NAMALWA (cell line): ENCODE data around the gene TTLL7.

Experiments
- DNase-seq: peaks from one replicate; pipeline ENCODE4 v3.0.0-alpha.2; 2015; ENCODE audit warnings: low spot score

Gene TTLL7

DNA sequence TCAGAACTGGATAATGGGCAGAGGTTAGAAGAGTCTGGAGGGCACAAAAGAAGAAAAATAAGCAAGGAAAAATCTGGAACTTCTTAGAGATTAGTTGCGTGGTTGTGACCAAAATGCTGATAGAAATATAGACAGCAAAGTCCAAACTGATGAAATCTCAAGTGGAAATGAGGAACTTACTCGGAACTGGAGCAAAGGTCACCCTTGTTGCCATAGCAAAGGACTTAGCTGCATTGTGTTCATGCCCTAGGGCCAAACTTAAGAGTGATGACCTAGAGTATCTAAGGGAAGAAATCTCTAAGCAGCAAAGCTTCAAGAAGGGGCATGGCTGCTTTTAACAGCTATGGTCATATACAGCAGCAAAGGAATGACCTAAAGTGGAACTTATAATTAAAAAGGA lies 180.0 kb downstream of the TTLL7 start:
- DNase-seq: peak; percentile 28

DNA sequence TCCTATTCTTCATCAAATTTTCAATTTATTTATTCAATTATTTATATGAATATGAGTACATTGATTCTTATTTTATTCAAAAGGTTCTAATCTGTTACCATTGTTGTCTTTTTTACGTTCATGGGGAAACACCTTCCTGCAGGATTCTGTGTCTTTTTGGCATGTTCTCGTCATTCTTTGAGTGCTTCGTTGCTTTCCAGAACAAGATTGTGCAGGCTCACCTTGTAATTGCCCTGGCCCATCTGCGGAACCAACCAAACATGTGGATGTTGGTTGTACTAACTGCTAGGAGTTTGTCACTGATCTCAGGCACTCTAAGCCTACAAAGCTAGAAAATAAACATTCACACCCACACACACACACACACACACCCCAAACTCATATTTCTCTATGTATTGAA lies 182.1 kb downstream of the TTLL7 start:
- DNase-seq: no peak

DNA sequence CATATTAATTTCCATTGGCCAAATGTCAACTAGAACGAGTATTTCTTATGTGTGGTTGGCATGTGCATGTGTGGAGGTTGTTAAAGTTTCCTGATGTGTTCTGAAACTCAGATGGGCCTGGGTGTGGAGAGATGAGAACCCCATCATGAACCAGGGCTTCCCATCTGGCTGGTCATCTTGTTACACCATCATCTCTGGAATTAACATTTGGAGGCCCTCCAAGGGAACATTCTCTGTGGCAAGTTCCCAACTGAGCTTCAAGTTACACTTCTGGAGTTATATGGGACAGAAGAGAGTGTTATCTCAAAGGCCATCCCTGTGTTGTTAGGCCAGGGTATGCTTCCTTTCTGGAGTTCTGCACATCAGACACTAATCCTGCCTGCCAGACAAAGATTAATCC lies 183.6 kb downstream of the TTLL7 start:
- DNase-seq: no peak
